GM23338 (cell line): Measurements from ENCODE around the gene CATSPER3.

ENCODE experiments used
- CREB1 ChIP-seq: fragments of 250-450 bp; sonication (Bioruptor Pico); IDR thresholded peaks from 2 replicates; pipeline ENCODE4 v1.5.0; 2020; ENCODE audit warnings: low read depth, mild to moderate bottlenecking, moderate library complexity
- ETS1 ChIP-seq: IDR thresholded peaks from 2 replicates; pipeline ENCODE4 v1.6.1; 2016; ENCODE audit warnings: antibody characterized with exemption
- EZH2 ChIP-seq: fragments of 200-600 bp; sonication (generic); IDR thresholded peaks from one replicate; pipeline ENCODE4 v1.8.0; 2017; ENCODE audit warnings: antibody characterized with exemption, mild to moderate bottlenecking, low read depth; ENCODE audit not compliant: unreplicated experiment
- EZH2phosphoT487 ChIP-seq: fragments of 200-600 bp; sonication (generic); IDR thresholded peaks from one replicate; pipeline ENCODE4 v1.8.1; 2018; ENCODE audit warnings: antibody characterized with exemption; ENCODE audit not compliant: unreplicated experiment
- JUNB ChIP-seq: IDR thresholded peaks from one replicate; pipeline ENCODE4 v1.6.1; 2016; ENCODE audit warnings: antibody characterized with exemption; ENCODE audit not compliant: unreplicated experiment
- NANOG ChIP-seq: IDR thresholded peaks from 2 replicates; pipeline ENCODE4 v1.6.1; 2016; ENCODE audit warnings: antibody characterized with exemption, borderline replicate concordance
- POLR2AphosphoS5 ChIP-seq: IDR thresholded peaks from 2 replicates; pipeline ENCODE4 v1.6.1; 2016; ENCODE audit warnings: antibody characterized with exemption, low read depth
- ZNF331 ChIP-seq: fragments of 250-450 bp; sonication (Bioruptor Pico); IDR thresholded peaks from 2 replicates; pipeline ENCODE4 v1.5.0; 2020; ENCODE audit warnings: low read depth, mild to moderate bottlenecking, moderate library complexity
- TF ChIP-seq, protein P1 (sequence below), 2 experiments: fragments of 200-600 bp in 1 of 2; sonication (generic) in 1 of 2; conservative IDR thresholded peaks; 2 replicates each; pipeline versions ENCODE4 v1.5.1 to v1.6.1; 2016 to 2017; ENCODE audit warnings: antibody characterized with exemption in 2 of 2, low read depth in 2 of 2, mild to moderate bottlenecking in 2 of 2, moderate library complexity in 1 of 2
- TF ChIP-seq, protein P2 (sequence below): IDR thresholded peaks from one replicate; pipeline ENCODE4 v1.6.1; 2018; ENCODE audit warnings: antibody characterized with exemption; ENCODE audit not compliant: unreplicated experiment

DNA sequence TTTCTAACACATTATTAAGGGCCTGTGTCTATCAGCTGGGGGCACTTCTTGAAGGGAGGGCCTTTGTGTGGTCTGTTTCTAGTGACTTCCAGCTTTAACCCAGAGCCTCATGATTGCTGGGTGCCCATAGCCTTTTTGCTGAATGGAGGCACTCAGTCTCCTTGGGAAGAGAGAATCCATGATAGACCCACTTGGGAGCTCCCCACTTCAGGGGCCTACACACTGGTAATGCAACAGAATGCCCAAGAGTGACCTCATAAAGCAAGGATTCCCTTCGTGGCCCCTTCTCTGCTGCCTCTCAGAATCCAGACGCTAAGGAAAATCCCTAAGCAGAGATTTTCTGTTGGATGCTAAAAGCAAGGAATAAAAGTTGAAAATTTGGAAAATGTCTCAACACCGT is at the start of gene CATSPER3:
- TF ChIP-seq, protein P1, sequence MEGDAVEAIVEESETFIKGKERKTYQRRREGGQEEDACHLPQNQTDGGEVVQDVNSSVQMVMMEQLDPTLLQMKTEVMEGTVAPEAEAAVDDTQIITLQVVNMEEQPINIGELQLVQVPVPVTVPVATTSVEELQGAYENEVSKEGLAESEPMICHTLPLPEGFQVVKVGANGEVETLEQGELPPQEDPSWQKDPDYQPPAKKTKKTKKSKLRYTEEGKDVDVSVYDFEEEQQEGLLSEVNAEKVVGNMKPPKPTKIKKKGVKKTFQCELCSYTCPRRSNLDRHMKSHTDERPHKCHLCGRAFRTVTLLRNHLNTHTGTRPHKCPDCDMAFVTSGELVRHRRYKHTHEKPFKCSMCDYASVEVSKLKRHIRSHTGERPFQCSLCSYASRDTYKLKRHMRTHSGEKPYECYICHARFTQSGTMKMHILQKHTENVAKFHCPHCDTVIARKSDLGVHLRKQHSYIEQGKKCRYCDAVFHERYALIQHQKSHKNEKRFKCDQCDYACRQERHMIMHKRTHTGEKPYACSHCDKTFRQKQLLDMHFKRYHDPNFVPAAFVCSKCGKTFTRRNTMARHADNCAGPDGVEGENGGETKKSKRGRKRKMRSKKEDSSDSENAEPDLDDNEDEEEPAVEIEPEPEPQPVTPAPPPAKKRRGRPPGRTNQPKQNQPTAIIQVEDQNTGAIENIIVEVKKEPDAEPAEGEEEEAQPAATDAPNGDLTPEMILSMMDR (conservative IDR thresholded peaks at IDR 0.05; ENCODE audit: low read depth in 2 of 2), result no peak
- TF ChIP-seq, protein P2, sequence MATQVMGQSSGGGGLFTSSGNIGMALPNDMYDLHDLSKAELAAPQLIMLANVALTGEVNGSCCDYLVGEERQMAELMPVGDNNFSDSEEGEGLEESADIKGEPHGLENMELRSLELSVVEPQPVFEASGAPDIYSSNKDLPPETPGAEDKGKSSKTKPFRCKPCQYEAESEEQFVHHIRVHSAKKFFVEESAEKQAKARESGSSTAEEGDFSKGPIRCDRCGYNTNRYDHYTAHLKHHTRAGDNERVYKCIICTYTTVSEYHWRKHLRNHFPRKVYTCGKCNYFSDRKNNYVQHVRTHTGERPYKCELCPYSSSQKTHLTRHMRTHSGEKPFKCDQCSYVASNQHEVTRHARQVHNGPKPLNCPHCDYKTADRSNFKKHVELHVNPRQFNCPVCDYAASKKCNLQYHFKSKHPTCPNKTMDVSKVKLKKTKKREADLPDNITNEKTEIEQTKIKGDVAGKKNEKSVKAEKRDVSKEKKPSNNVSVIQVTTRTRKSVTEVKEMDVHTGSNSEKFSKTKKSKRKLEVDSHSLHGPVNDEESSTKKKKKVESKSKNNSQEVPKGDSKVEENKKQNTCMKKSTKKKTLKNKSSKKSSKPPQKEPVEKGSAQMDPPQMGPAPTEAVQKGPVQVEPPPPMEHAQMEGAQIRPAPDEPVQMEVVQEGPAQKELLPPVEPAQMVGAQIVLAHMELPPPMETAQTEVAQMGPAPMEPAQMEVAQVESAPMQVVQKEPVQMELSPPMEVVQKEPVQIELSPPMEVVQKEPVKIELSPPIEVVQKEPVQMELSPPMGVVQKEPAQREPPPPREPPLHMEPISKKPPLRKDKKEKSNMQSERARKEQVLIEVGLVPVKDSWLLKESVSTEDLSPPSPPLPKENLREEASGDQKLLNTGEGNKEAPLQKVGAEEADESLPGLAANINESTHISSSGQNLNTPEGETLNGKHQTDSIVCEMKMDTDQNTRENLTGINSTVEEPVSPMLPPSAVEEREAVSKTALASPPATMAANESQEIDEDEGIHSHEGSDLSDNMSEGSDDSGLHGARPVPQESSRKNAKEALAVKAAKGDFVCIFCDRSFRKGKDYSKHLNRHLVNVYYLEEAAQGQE, result no peak
- TF ChIP-seq EZH2phosphoT487 (no peak), JUNB (no peak), NANOG (no peak), EZH2 (no peak), POLR2AphosphoS5 (no peak), ETS1 (no peak), CREB1 (no peak), ZNF331 (CRISPR knock-in tag) (no peak)
